Daoy (cell line): ENCODE measurements around the gene EFNA4. TPM values are rescaled to one million over a fixed set of nuclear protein-coding genes. Genes with fewer than 3 reads are reported as not detected.

Experiments used
- DNase-seq: peaks from one replicate; pipeline ENCODE4 v3.0.0-alpha.2; 2015; ENCODE audit warnings: low read depth
- total RNA-seq: library from RNA; depleted of rRNA; stranded (reverse); fragments of >200 nt; shearing (Covaris generic); gene quantifications from 2 replicates; pipeline ENCODE4 v1.2.3, GENCODE V29; 2014

The EFNA4 gene
- total RNA-seq, 1 experiment from 2014 or later: 10.6 TPM

GRCh38 chr1:155072531-155073289, 9.2 kb downstream of the EFNA4 start:
- no peak for DNase-seq

- no peak for DNase-seq
These were observed 10.1 kb downstream of the EFNA4 start for GRCh38 chr1:155073377-155074242.

GRCh38 chr1:155075535-155075934, 12.0 kb downstream of the EFNA4 start:
- DNase-seq: no peak

GRCh38 chr1:155076371-155076770, 12.8 kb downstream of the EFNA4 start:
- no peak for DNase-seq

DNA sequence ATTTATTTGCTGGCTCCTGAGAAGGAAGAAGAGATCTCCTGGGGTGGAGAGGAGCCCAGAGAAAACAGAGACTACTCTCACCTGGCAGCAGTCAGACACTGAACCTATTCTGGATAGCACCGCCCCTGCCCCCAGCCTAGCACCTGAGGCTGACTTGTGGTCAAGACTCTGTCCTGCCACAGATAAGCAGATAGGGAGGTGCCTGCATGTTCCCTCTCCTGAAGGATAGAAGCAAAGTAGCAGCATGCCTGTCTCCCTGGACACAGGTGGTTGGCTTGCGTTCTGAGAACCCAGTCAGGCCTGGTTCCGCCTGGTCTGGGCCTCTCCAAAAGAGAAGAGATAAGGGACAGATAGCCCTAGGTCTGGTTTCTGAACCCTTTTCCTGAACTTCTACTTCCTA, 13.8 kb downstream of the EFNA4 start:
- no peak for DNase-seq

- no peak for DNase-seq
These were observed 14.4 kb downstream of the EFNA4 start for GRCh38 chr1:155077758-155078445.

GRCh38 chr1:155078469-155079209, 15.1 kb downstream of the EFNA4 start, which contains the start of gene EFNA3:
Gene EFNA3 (plus strand): TSS chr1:155078837. CDS start chr1:155078942, 105 bp downstream.
- peak; percentile 78 for DNase-seq

DNA sequence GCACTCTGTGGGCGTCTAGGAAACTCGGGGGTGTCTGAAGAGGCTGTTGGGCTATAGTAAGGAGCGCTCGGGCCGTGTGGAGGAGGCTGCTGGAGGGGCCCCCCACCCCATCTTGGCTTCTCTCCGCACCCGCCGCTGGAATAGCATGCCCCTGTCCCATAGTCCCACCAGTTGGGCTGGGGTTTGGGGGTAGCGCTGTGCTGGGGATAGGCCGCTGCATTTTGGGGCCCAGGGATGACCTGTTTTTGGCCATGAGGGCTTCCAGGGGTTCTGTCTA, 15.6 kb downstream of the EFNA4 start:
- DNase-seq: no peak

DNA sequence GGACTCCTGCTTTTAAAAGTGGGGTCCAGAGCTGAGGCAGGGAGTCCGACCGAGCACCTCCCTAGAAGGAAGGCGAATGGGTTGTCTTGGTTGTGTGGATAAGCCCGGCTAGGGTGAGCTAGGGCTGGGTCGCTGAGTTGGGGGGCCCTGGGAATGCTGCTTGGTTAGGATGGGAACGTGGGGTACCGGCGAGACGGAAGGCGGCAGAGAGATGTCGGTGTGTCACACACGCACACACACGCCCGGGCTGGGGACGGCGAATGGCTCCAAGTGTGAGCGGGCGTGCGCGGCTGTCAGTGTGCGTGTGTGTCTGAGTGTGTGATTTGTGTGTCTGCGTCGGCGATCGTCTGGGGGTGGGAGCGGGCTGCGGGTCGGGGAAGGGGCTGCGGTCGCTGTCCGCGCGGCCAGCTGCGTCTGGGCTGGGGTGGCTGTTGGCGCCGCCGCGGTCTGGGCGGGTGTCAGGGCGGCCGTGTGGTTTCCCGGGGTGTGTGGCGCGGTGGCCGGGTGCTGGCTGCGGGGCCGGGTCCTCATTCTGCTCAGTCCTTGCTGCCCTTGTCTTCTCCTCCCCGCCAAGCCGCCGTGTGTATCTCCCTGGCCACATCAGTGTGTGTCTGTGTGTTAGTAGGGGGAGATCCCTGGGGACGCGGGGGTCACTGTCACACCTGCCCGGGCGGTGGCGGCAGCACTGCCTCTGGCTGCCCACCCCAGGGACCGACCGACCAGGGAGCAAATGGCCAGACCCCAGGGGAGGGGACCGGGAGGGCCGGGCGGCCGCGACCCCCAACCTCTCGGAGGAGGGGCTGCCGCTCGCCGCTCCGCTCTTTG, 16.2 kb downstream of the EFNA4 start:
- DNase-seq: peak; percentile 52

GRCh38 chr1:155080312-155081228, 17.0 kb downstream of the EFNA4 start:
- DNase-seq: peak; percentile 54

DNA sequence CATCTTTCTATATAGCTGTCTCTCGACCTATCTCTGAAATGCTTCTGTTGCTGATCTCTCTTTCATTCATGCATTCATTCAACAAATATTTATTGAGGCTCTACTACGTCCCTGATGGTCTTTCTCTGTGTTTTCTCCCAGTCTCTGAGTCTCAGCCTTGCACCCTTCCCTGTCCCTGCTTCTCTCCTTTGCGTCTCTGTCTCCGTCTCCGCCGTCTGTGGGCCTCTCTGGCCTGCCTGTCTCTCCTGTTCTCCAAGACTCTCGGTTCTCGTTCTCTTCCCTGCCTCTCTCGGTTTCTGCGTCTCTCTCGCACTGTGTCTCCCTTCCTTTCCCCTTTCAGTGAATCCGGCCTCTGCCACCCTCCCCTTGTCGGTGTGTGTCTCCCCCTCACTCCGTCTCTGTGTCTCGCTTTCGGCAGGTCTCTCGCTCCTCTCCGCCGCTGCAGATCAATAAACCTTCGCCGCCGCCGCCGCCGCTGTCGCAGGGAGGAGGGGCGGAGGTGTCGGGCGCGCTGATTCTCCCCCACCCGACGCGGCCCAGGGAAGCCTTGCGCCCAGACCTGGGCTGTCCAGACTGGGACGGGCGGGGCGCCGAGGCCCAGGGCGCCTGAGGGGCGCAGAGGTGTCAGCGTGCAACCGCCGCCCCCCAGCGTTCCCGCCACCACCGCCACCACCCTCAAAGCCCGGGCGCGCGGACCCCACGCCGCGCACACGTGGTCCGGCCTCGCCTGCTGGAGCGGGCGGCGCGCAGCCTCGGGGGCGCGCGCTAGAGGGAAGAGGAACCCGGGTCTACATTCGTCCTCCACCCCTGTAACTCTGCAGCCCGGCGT, 18.1 kb downstream of the EFNA4 start:
- DNase-seq: peak; percentile 49

GRCh38 chr1:155082301-155083051, 18.9 kb downstream of the EFNA4 start:
- no peak for DNase-seq

GRCh38 chr1:155083052-155083541, 19.6 kb downstream of the EFNA4 start:
- no peak for DNase-seq

DNA sequence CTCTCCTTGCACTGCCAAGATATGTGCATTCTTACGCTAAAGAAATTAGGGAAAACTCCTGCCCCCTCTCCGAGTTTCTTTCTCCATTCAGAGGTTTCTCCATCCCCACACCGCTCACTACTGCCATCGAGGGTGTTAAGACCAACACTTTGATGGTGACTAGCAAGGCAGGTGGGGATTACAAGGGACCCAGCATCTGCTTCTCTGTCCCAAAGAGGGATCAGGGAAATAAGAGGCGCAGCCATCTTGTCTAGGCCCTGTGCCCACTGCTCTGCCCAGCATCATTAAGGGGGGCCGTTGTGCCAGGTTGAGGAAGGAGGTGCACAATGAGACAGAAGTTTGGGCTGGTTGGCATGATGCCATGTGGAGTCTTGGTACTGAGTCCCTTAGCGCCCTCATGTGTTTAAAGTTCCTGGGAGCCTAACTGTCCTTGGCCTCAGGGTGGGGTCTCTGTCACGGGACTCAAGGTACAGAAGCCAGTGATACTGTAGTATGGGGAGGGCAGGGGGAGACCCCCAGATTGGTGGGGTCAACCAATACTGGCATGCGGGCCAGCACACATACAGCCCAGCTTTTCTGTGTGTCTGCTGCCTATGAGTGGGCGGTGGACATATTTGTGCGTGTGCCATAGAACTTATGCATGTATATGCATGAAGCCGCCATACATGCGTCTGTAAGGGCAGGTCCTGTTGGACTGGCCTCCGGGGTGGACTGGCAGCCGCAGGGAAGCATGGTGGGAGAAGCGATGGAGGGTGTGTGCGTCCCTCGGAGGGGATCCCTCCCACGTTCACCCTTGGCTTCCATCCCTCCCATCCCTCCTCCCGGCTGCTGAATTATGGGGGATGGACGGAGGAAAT, 20.6 kb downstream of the EFNA4 start:
- DNase-seq: peak; percentile 67

GRCh38 chr1:155084722-155085503, 21.4 kb downstream of the EFNA4 start:
- peak; percentile 97 for DNase-seq

GRCh38 chr1:155085504-155086127, 22.1 kb downstream of the EFNA4 start:
- DNase-seq: peak; percentile 81
